Measurements from ENCODE around the gene CAST. TPM values are rescaled to one million over a fixed set of nuclear protein-coding genes. Genes with fewer than 3 reads are reported as not detected.

Gene CAST
- total and polyA plus RNA-seq, 9 donors: 61.2 to 276 (median 173) TPM

DNA sequence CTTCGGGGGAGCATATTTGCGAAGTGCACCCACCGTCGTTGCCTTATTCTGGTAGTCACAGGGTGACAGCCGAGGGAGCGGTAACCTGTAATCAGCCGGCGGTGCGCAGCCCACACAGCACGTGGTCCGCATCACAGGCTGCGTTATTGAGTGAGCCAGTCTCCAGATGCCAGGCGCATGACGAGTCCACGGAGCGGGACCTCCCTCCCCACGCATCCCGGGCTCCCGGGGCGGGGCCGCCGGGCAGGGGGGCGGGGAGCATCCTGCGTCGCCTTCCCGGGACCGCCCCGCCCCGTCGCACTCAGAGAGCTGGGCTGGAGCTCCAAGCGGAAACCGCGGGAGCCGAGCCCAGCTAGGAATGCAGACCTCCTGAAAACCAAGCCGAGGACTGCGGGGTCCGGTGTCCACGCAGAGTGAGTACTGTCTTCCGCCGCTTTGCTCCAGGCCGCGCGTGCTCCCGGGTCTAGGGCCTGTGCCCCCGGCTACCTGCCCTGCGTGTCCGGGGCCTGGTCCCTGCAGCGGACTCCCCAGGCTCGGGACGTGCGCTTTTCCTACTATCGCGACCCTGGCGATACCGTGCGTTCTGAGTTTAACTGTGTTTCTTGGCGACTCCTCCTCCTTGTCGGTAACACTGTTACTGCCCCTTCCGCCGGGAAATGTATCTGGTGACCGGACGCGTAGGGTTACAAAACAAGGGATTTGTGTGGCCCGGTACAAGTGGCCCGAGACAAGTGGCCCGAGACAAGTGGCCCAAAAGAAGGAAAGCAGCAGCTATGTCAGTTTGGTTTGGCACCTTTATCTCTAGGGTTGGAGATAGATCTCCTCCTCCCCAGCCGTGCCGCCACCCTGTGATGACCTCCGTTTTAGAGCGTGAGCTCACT lies 40.6 kb downstream of the CAST start:
- peak overlapping the region; percentile 23 to 88 for H3K27ac ChIP-seq
- no peaks in the 10 kb centered on the region for H3K27me3 ChIP-seq
- DNase-seq: peak; percentile 95 to 98 (median 96)
- H3K36me3 ChIP-seq: no peaks in the 10 kb centered on the region
- TF ChIP-seq POLR2A (IDR thresholded peaks at IDR 0.05) (peak; percentile 75), EP300 (IDR thresholded peaks at IDR 0.05) (peak; percentile 67), CTCF (IDR thresholded peaks at IDR 0.05) (peak in 1 of 3 donors; percentile 27)
- intact Hi-C loops (cut with DNase I): no loop called here
- H3K4me1 ChIP-seq (ENCODE audit: insufficient read depth): peaks cover 5% of the 10 kb centered on the region
- WGBS, 3 donors: 0 to 2% (median 0%) methylated on average over 46 to 70 of the region's 70 CpGs
- peak overlapping the region; percentile 76 for H3K4me3 ChIP-seq
- H3K9me3 ChIP-seq: no peaks in the 10 kb centered on the region

DNA sequence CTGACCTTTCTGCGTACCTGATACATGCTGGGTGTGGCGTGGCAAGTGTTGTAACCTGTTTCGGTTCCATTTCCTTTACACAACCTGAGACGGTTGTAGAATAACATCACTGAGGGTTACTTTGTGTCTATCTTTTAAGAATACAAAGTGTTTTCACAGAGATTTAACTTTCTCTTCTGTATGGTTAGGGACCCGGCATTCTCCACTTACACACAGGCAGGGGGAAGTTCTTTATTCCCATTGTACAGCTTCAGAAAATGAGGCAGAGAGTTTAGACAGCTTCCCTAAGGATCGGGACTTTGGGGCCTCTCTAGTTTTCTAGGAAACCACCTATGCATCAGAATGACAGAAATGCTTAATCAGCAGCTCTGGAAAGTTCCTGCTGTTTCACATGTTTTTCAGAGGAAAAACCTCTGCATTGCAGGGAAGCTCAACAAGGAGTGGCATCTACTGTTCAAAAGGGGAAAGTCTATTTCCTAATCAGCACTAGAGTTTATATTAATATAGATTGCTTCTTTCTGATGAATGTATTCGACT lies 41.3 kb downstream of the CAST start:
- peak overlapping the region; percentile 76 for H3K4me3 ChIP-seq
- intact Hi-C loops (cut with DNase I): no loop called here
- H3K27ac ChIP-seq: peak overlapping the region; percentile 23 to 88
- DNase-seq: no peak
- 4 to 11% (median 4%) methylated on average over 7 of the region's 7 CpGs for WGBS, 3 donors
- no peaks in the 10 kb centered on the region for H3K27me3 ChIP-seq
- no peaks in the 10 kb centered on the region for H3K9me3 ChIP-seq
- peaks cover 7% of the 10 kb centered on the region for H3K4me1 ChIP-seq (ENCODE audit: insufficient read depth)
- no peaks in the 10 kb centered on the region for H3K36me3 ChIP-seq
- TF ChIP-seq CTCF (IDR thresholded peaks at IDR 0.05): no peak
- no peak for TF ChIP-seq EP300 (IDR thresholded peaks at IDR 0.05)
- no peak for TF ChIP-seq POLR2A (IDR thresholded peaks at IDR 0.05)

GRCh38 chr5:96703995-96704394 lies 41.8 kb downstream of the CAST start:
- Histone ChIP-seq H3K27me3 (no peaks in the 10 kb centered on the region), H3K9me3 (no peaks in the 10 kb centered on the region), H3K4me3 (no peak overlapping the region), H3K27ac (no peak overlapping the region), H3K36me3 (no peaks in the 10 kb centered on the region), H3K4me1 (ENCODE audit: insufficient read depth) (peaks cover 9% of the 10 kb centered on the region)
- TF ChIP-seq POLR2A (IDR thresholded peaks at IDR 0.05): no peak
- TF ChIP-seq EP300 (IDR thresholded peaks at IDR 0.05): no peak
- 24 to 52% (median 42%) methylated on average over 4 of the region's 4 CpGs for WGBS, 3 donors
- intact Hi-C loops (cut with DNase I): no loop called here
- no peak for DNase-seq

- 89 to 91% (median 90%) methylated on average over 5 of the region's 5 CpGs for WGBS, 3 donors
- H3K27me3 ChIP-seq: no peaks in the 10 kb centered on the region
- peaks cover 10% of the 10 kb centered on the region for H3K4me1 ChIP-seq (ENCODE audit: insufficient read depth)
- no peaks in the 10 kb centered on the region for H3K36me3 ChIP-seq
- TF ChIP-seq EP300 (IDR thresholded peaks at IDR 0.05) (no peak), CTCF (IDR thresholded peaks at IDR 0.05) (no peak), POLR2A (IDR thresholded peaks at IDR 0.05) (no peak)
- H3K27ac ChIP-seq: no peak overlapping the region
- no peaks in the 10 kb centered on the region for H3K9me3 ChIP-seq
- intact Hi-C loops (cut with DNase I): no loop called here
- H3K4me3 ChIP-seq: no peak overlapping the region
- no peak for DNase-seq
Measured at GRCh38 chr5:96706433-96707111, 44.4 kb downstream of the CAST start.
